ENCODE measurements around the gene MCC.

DNA sequence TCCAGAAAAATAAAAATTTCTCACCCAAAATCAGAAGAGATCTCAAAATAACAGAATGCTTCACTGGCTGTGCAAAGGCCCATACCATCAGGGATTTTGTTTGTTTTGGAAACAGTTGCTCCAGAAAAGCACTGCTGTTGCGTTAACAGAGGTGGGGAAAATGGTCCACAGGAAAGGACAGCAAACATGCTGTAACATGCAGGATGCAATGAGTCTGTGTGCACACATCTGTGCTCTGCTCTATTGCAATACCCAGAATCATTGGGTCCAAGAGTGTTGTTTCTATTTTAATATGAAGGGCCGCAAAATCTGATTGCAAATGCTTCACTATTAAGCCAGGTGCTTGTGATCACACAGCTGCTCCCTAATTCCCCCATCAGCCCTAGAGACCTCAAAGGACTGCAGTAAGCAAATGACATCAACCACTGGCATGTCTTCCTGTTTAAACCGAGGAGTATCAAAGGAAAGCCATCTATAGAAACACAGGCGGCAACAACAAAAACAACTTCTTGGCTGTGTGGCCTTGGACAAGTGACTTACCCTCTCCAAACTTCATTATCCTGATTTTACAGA is 370.6 kb downstream of the MCC start:
- TF ChIP-seq POLR2AphosphoS5 (IDR thresholded peaks at IDR 0.05; ENCODE audit: low read depth, low read length): no peak
- TF ChIP-seq, protein P1, sequence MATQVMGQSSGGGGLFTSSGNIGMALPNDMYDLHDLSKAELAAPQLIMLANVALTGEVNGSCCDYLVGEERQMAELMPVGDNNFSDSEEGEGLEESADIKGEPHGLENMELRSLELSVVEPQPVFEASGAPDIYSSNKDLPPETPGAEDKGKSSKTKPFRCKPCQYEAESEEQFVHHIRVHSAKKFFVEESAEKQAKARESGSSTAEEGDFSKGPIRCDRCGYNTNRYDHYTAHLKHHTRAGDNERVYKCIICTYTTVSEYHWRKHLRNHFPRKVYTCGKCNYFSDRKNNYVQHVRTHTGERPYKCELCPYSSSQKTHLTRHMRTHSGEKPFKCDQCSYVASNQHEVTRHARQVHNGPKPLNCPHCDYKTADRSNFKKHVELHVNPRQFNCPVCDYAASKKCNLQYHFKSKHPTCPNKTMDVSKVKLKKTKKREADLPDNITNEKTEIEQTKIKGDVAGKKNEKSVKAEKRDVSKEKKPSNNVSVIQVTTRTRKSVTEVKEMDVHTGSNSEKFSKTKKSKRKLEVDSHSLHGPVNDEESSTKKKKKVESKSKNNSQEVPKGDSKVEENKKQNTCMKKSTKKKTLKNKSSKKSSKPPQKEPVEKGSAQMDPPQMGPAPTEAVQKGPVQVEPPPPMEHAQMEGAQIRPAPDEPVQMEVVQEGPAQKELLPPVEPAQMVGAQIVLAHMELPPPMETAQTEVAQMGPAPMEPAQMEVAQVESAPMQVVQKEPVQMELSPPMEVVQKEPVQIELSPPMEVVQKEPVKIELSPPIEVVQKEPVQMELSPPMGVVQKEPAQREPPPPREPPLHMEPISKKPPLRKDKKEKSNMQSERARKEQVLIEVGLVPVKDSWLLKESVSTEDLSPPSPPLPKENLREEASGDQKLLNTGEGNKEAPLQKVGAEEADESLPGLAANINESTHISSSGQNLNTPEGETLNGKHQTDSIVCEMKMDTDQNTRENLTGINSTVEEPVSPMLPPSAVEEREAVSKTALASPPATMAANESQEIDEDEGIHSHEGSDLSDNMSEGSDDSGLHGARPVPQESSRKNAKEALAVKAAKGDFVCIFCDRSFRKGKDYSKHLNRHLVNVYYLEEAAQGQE (IDR thresholded peaks at IDR 0.05; ENCODE audit: insufficient read depth in 1 of 2, low read depth in 2 of 2, low read length in 2 of 2): no peak
